HL-60 (cell line): ENCODE results near the gene LCN6.

Experiments
- DNase-seq, 2 experiments: peaks; one replicate each; pipeline ENCODE4 v3.0.0-alpha.2; 2010 to 2020; ENCODE audit warnings: low read depth in 1 of 2, low spot score in 1 of 2
- H3K27ac ChIP-seq: fragments of 250-450 bp; sonication (Bioruptor Pico); replicated peaks from 2 replicates; pipeline ENCODE4 v1.5.1; 2020; ENCODE audit warnings: mild to moderate bottlenecking, moderate library complexity
- H3K27me3 ChIP-seq: fragments of 250-450 bp; sonication (Bioruptor Pico); 2 replicates; pipeline ENCODE4 v1.5.1; 2021; ENCODE audit warnings: mild to moderate bottlenecking, moderate library complexity; ENCODE audit not compliant: insufficient read depth, poor library complexity, severe bottlenecking
- H3K4me3 ChIP-seq: replicated peaks from 2 replicates; pipeline ENCODE4 v1.5.1; 2011; ENCODE audit warnings: mild to moderate bottlenecking, control low read depth, low read length; ENCODE audit not compliant: insufficient read depth
- CTCF ChIP-seq: IDR thresholded peaks from one replicate; pipeline ENCODE4 v1.5.1; 2011; ENCODE audit warnings: low read length, control low read depth, inconsistent platforms; ENCODE audit not compliant: insufficient read depth
- GABPA ChIP-seq: IDR thresholded peaks from 2 replicates; pipeline ENCODE4 v1.6.1; 2012; ENCODE audit warnings: low read depth
- POLR2AphosphoS5 ChIP-seq: IDR thresholded peaks from 2 replicates; pipeline ENCODE4 v1.6.1; 2012; ENCODE audit warnings: low read depth
- REST ChIP-seq: IDR thresholded peaks from 2 replicates; pipeline ENCODE4 v1.6.1; 2012; ENCODE audit warnings: low read depth; ENCODE audit not compliant: insufficient replicate concordance
- SPI1 ChIP-seq: IDR thresholded peaks from 2 replicates; pipeline ENCODE4 v1.6.1; 2012; ENCODE audit warnings: low read depth, mild to moderate bottlenecking, borderline replicate concordance

Gene LCN6

GRCh38 chr9:136784249-136784996, 36.1 kb upstream of the LCN6 start:
- H3K27me3 ChIP-seq = no peaks in the 10 kb centered on the region
- TF ChIP-seq GABPA = no peak
- TF ChIP-seq CTCF = no peak
- TF ChIP-seq POLR2AphosphoS5 = no peak
- no peak for TF ChIP-seq SPI1
- no peak for TF ChIP-seq REST
- DNase-seq = peak in 1 of 2 experiments; percentile 49

GRCh38 chr9:136782452-136782851, 34.1 kb upstream of the LCN6 start:
- Histone ChIP-seq H3K4me3 (no peak overlapping the region), H3K27ac (no peak overlapping the region)

More at GRCh38 chr9:136784249-136784996, 36.1 kb upstream of the LCN6 start:
- Histone ChIP-seq H3K4me3 (no peak overlapping the region), H3K27ac (no peak overlapping the region)

More at GRCh38 chr9:136782452-136782851, 34.1 kb upstream of the LCN6 start:
- no peak for TF ChIP-seq GABPA
- TF ChIP-seq POLR2AphosphoS5 = no peak
- no peak for TF ChIP-seq CTCF
- TF ChIP-seq SPI1 = no peak
- no peak for TF ChIP-seq REST
- no peak for DNase-seq
- no peaks in the 10 kb centered on the region for H3K27me3 ChIP-seq
